GM12891 (cell line): ENCODE data around the gene DLX4.

ENCODE experiments used
- POLR2A ChIP-seq: IDR thresholded peaks from 2 replicates; pipeline ENCODE4 v1.6.1; 2011; ENCODE audit warnings: low read depth, low read length, control low read depth
- POLR2AphosphoS5 ChIP-seq: IDR thresholded peaks from 2 replicates; pipeline ENCODE4 v1.6.1; 2011; ENCODE audit warnings: low read depth, low read length, control low read depth
- POU2F2 ChIP-seq: IDR thresholded peaks from 2 replicates; pipeline ENCODE4 v1.6.1; 2011; ENCODE audit warnings: low read depth, mild to moderate bottlenecking, control low read depth, low read length, moderate library complexity
- TAF1 ChIP-seq: IDR thresholded peaks from 2 replicates; pipeline ENCODE4 v1.6.1; 2011; ENCODE audit warnings: low read depth, low read length, control low read depth

DNA sequence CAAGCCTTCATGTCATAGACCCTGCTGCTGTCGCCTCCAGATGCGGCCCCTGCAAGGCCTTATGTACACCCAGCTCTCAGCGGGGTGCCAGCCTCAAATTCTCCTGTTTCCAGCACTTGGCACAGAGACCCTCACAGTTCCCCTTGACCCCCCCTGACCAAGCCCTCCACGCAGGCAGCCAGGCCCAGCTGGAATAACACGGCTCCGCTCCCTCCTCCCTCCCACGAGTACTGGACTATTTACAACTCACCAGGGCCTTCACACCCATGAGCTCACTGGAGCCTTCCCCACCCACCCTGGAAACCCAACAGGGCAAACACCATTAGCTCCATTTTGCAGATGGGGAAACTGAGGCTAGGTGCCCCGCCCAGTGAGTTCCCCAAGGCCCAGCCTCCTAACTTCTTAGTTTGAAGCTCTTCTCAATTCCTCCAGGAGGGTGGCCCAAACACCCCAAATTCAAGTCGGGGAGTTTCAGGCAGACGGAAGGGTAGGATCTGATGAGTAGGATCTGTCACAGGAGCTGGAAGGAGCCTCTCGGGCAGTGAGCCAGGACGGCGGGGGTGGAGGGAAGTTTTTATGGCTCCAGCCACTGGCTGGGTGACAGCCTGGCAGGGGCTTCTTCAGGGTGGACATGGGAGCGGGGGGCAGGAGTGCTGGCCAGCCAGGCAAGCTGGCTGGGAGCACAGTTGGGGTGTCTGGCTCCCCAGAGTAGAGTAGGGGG, 17.5 kb upstream of the DLX4 start:
- TF ChIP-seq POLR2A (no peak), POLR2AphosphoS5 (no peak), TAF1 (no peak), POU2F2 (no peak)
